Measurements from ENCODE around the gene EIF3I.

Gene EIF3I

GRCh38 chr1:32200226-32201010 lies 21.8 kb upstream of the EIF3I start, which contains the start of gene CCDC28B:
Gene CCDC28B (plus strand): TSS chr1:32200595. CDS start chr1:32201936, 1,341 bp downstream.
- Histone ChIP-seq H3K4me2 (ENCODE audit: low read length) (peak within 1 kb of the TSS; percentile 81), H3K36me3 (replicated peaks; ENCODE audit: low read depth, low read length) (peaks cover 17% of the 10 kb centered on the region), H2AFZ (ENCODE audit: low read depth, low read length) (peak within 1 kb of the TSS; percentile 38; the same call in 1 of the 2 replicates), H3K79me2 (ENCODE audit: low read length) (peaks cover 23% of the 10 kb centered on the region), H4K20me1 (ENCODE audit: insufficient read depth, low read length) (no peaks in the 10 kb centered on the region), H3K4me3 (ENCODE audit: low read length) (peak within 1 kb of the TSS; percentile 88), H3K9ac (ENCODE audit: low read length) (peak within 1 kb of the TSS; percentile 76), H3K9me3 (ENCODE audit: insufficient read depth, low read length) (no peaks in the 10 kb centered on the region), H3K27me3 (ENCODE audit: low read depth, low read length) (no peaks in the 10 kb centered on the region), H3K4me1 (ENCODE audit: low read length) (peaks cover 40% of the 10 kb centered on the region), H3K27ac (ENCODE audit: low read length) (peak within 1 kb of the TSS; percentile 93)
- TF ChIP-seq EZH2phosphoT487 (IDR thresholded peaks at IDR 0.05; ENCODE audit: low read depth): no peak
- no peak for TF ChIP-seq CTCF (IDR thresholded peaks at IDR 0.05; ENCODE audit: low read depth, low read length)

GRCh38 chr1:32201011-32201855 lies 21.0 kb upstream of the EIF3I start:
- Histone ChIP-seq H3K79me2 (ENCODE audit: low read length) (peaks cover 23% of the 10 kb centered on the region), H3K27ac (ENCODE audit: low read length) (peak overlapping the region; percentile 93), H3K27me3 (ENCODE audit: low read depth, low read length) (no peaks in the 10 kb centered on the region), H2AFZ (ENCODE audit: low read depth, low read length) (no peak overlapping the region), H3K9me3 (ENCODE audit: insufficient read depth, low read length) (no peaks in the 10 kb centered on the region), H3K36me3 (replicated peaks; ENCODE audit: low read depth, low read length) (peaks cover 21% of the 10 kb centered on the region), H3K4me2 (ENCODE audit: low read length) (peak overlapping the region; percentile 81), H4K20me1 (ENCODE audit: insufficient read depth, low read length) (no peaks in the 10 kb centered on the region), H3K4me1 (ENCODE audit: low read length) (peaks cover 44% of the 10 kb centered on the region), H3K9ac (ENCODE audit: low read length) (peak overlapping the region; percentile 76), H3K4me3 (ENCODE audit: low read length) (peak overlapping the region; percentile 88)
- TF ChIP-seq CTCF (IDR thresholded peaks at IDR 0.05; ENCODE audit: low read depth, low read length): no peak
- no peak for TF ChIP-seq EZH2phosphoT487 (IDR thresholded peaks at IDR 0.05; ENCODE audit: low read depth)

GRCh38 chr1:32204943-32205361 lies 17.3 kb upstream of the EIF3I start:
- Histone ChIP-seq H3K27ac (ENCODE audit: low read length) (no peak overlapping the region), H3K27me3 (ENCODE audit: low read depth, low read length) (no peaks in the 10 kb centered on the region), H3K9me3 (ENCODE audit: insufficient read depth, low read length) (no peaks in the 10 kb centered on the region), H3K4me2 (ENCODE audit: low read length) (peak overlapping the region; percentile 66), H3K36me3 (replicated peaks; ENCODE audit: low read depth, low read length) (peaks cover 26% of the 10 kb centered on the region), H2AFZ (ENCODE audit: low read depth, low read length) (no peak overlapping the region), H3K79me2 (ENCODE audit: low read length) (peaks cover 23% of the 10 kb centered on the region), H3K9ac (ENCODE audit: low read length) (0 out of 2 replicates have a peak overlapping the region, but pooled peaks have one; percentile 10), H3K4me3 (ENCODE audit: low read length) (peak overlapping the region; percentile 76), H3K4me1 (ENCODE audit: low read length) (peaks cover 43% of the 10 kb centered on the region), H4K20me1 (ENCODE audit: insufficient read depth, low read length) (no peaks in the 10 kb centered on the region)
- TF ChIP-seq EZH2phosphoT487 (IDR thresholded peaks at IDR 0.05; ENCODE audit: low read depth) (no peak), CTCF (IDR thresholded peaks at IDR 0.05; ENCODE audit: low read depth, low read length) (no peak)

Measured in OCI-LY3 (cell line).